K562 (cell line): ENCODE measurements around the gene GGT1. TPM values are rescaled to one million over a fixed set of nuclear protein-coding genes. Genes with fewer than 3 reads are reported as not detected.

Source experiments
- ARNT ChIP-seq, 2 experiments: fragments of 450-650 bp; IDR thresholded peaks; 2 replicates each; pipeline ENCODE4 v1.6.1; 2016; ENCODE audit warnings: mild to moderate bottlenecking in 1 of 2
- CREM ChIP-seq: IDR thresholded peaks from 2 replicates; pipeline ENCODE4 v1.6.1; 2014; ENCODE audit warnings: antibody characterized with exemption, low read depth
- EP400 ChIP-seq: fragments of 450-650 bp; IDR thresholded peaks from 2 replicates; pipeline ENCODE4 v1.6.1; 2017; ENCODE audit warnings: antibody characterized with exemption, mild to moderate bottlenecking, moderate library complexity
- ETV5 ChIP-seq: sonication (generic); formaldehyde crosslinking; IDR thresholded peaks from 2 replicates; pipeline ENCODE4 v1.4.0; 2020; ENCODE audit warnings: low read depth, mild to moderate bottlenecking, missing genetic modification reagents
- FOSL1 ChIP-seq: fragments of 200-800 bp; sonication (Bioruptor generic); conservative IDR thresholded peaks from 2 replicates; pipeline ENCODE4 v1.6.1; 2016; ENCODE audit warnings: missing genetic modification characterization, missing compliant biosample characterization
- RFX5 ChIP-seq: IDR thresholded peaks from 2 replicates; pipeline ENCODE4 v1.6.1; 2011; ENCODE audit warnings: low read depth, mild to moderate bottlenecking, improper control_type of control experiment, low read length
- SIRT6 ChIP-seq: IDR thresholded peaks from one replicate; pipeline ENCODE4 v1.6.1; 2012; ENCODE audit warnings: low read depth, mild to moderate bottlenecking, control low read depth, inconsistent platforms, low read length, moderate library complexity
- SP1 ChIP-seq: sonication (generic); formaldehyde crosslinking; IDR thresholded peaks from 2 replicates; pipeline ENCODE4 v1.8.1; 2022; ENCODE audit warnings: mild to moderate bottlenecking, missing genetic modification reagents
- SRSF7 ChIP-seq: fragments of 200-400 bp; formaldehyde crosslinking; optimal IDR thresholded peaks from 2 replicates; pipeline ENCODE3; 2017; ENCODE audit warnings: mild to moderate bottlenecking, low read depth, low read length
- TARDBP ChIP-seq: fragments of 450-650 bp; IDR thresholded peaks from 2 replicates; pipeline ENCODE4 v1.6.1; 2016
- XRCC3 ChIP-seq: fragments of 450-650 bp; IDR thresholded peaks from 2 replicates; pipeline ENCODE4 v1.6.1; 2017; ENCODE audit warnings: mild to moderate bottlenecking, moderate library complexity
- ZNF3 ChIP-seq: fragments of 250-450 bp; sonication (Bioruptor Pico); IDR thresholded peaks from 2 replicates; pipeline ENCODE4 v1.5.0; 2021; ENCODE audit warnings: mild to moderate bottlenecking, moderate library complexity
- ZNF41 ChIP-seq: fragments of 250-450 bp; sonication (Bioruptor Pico); conservative IDR thresholded peaks from 2 replicates; pipeline ENCODE4 v1.4.0; 2020; ENCODE audit warnings: mild to moderate bottlenecking
- ZNF436 ChIP-seq: fragments of 250-450, 450-650 bp; sonication (Bioruptor Pico); formaldehyde crosslinking; IDR thresholded peaks from 2 replicates; pipeline ENCODE4 v1.7.0; 2020; ENCODE audit warnings: mild to moderate bottlenecking
- ZNF444 ChIP-seq: fragments of 250-450 bp; sonication (Bioruptor Pico); IDR thresholded peaks from 2 replicates; pipeline ENCODE4 v1.4.0; 2020; ENCODE audit warnings: mild to moderate bottlenecking, moderate library complexity
- ZNF589 ChIP-seq: fragments of 200-800 bp; sonication (Bioruptor generic); IDR thresholded peaks from 2 replicates; pipeline ENCODE4 v1.6.1; 2016; ENCODE audit warnings: low read depth, missing genetic modification characterization, missing compliant biosample characterization
- ZNF644 ChIP-seq: fragments of 200-800 bp; sonication (Bioruptor generic); IDR thresholded peaks from 2 replicates; pipeline ENCODE4 v1.6.1; 2016; ENCODE audit warnings: low read depth, missing genetic modification characterization, missing compliant biosample characterization
- polyA plus RNA-seq, 8 experiments: library from polyadenylated mRNA; depleted of rRNA in 4 of 8; stranded (reverse) in 5 of 8; unstranded in 3 of 8; fragments of >200 nt; fragmentation: Nextera tagmentation in 2 of 8; fragmentation: Illumina TruSeq in 1 of 8; extraction: Ambion mirVana in 2 of 8; extraction: Trizol in 1 of 8; gene quantifications; 2 replicates each; pipeline versions ENCODE4 v1.2.1 to v1.2.3, GENCODE V29; 2011 to 2014; ENCODE audit warnings: inconsistent platforms in 1 of 8, missing spikeins in 1 of 8
- total RNA-seq, 7 experiments: library from RNA; depleted of rRNA in 6 of 7; stranded (reverse); fragments of >200 nt in 6 of 7; fragmentation: Illumina TruSeq in 2 of 7; extraction: Trizol in 2 of 7; gene quantifications; 2 replicates each; pipeline versions ENCODE4 v1.2.1 to v1.2.3, GENCODE V29; 2011 to 2021; ENCODE audit warnings: low replicate concordance in 1 of 7
- TF ChIP-seq, protein P1 (sequence below): fragments of 250-450 bp; sonication (Bioruptor Pico); IDR thresholded peaks from 2 replicates; pipeline ENCODE4 v1.4.0; 2020
- TF ChIP-seq, protein P2 (sequence below): sonication (generic); formaldehyde crosslinking; IDR thresholded peaks from 2 replicates; pipeline ENCODE4 v1.8.0; 2022; ENCODE audit warnings: mild to moderate bottlenecking, missing genetic modification reagents
- TF ChIP-seq, protein P3 (sequence below): fragments of 250-450 bp; sonication (Bioruptor Pico); IDR thresholded peaks from 2 replicates; pipeline ENCODE4 v1.5.0; 2021; ENCODE audit warnings: mild to moderate bottlenecking, moderate library complexity

GGT1 gene
- total and polyA plus RNA-seq, 9 of the 15 experiments (the other 6 are each of a cell fraction or from before 2014, with no cell fraction given) = 0.46 to 11.8 (median 6.9) TPM

DNA sequence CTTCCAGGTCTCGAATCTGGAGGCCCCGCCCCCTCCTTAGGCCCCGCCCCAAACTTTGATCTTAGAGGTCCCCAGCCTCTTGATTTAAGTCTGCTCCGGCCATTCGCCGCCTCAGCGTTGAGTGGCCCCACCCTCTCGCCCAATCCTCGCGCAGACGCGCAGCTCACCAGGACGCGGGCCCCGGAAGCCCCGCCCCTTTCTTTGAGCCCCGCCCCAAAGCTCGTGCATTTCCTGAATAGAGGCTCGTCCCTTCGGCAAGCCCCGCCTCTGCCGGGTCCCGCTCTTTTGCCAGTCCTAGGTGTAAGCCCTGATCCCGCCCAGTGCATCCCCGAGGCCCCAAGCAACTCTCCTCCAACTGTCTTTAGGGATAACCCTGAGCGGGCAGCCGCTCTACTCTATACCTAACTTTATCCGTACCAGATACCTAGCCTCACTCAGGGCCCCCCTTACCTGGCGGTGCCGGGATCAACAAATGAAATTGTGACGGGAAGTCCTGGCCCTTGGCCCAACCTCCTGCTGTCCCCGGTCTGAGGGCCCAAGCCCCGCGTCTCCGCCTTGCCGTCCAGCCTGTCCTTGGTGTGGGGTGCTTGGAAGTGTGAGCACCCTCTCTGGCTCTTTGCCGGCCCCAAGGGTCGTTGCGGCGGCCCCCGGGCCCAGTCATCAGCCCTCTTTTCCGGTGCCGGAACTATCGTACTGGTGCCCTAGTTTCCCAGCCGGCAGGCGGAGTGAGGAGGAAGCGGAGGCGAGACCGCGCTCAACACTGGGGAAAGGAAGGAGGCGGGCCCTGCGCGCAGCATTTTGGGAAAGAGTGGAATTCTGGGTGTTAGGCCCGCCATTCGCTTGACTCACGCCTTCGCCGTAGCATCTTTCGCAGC is 47.6 kb upstream of the GGT1 start, which contains the start of gene SNRPD3 (continued):
- TF ChIP-seq SRSF7 = no peak
- TF ChIP-seq, protein P1, sequence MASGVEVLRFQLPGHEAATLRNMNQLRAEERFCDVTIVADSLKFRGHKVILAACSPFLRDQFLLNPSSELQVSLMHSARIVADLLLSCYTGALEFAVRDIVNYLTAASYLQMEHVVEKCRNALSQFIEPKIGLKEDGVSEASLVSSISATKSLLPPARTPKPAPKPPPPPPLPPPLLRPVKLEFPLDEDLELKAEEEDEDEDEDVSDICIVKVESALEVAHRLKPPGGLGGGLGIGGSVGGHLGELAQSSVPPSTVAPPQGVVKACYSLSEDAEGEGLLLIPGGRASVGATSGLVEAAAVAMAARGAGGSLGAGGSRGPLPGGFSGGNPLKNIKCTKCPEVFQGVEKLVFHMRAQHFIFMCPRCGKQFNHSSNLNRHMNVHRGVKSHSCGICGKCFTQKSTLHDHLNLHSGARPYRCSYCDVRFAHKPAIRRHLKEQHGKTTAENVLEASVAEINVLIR (CRISPR knock-in tag) = no peak
- TF ChIP-seq TARDBP = peak; percentile 74
- no peak for TF ChIP-seq ZNF3
- TF ChIP-seq SP1 (CRISPR knock-in tag) = peak; percentile 92
- TF ChIP-seq SIRT6 = no peak
- TF ChIP-seq FOSL1 (tag) = peak; percentile 57; the same call in 1 of the 2 replicates
- no peak for TF ChIP-seq ZNF444 (CRISPR knock-in tag)
- 0 out of 2 replicates have a peak, but pooled peaks have one; percentile 4 for TF ChIP-seq ZNF41 (CRISPR knock-in tag)
- TF ChIP-seq ZNF589 (CRISPR knock-in tag) = no peak
- TF ChIP-seq, protein P2, sequence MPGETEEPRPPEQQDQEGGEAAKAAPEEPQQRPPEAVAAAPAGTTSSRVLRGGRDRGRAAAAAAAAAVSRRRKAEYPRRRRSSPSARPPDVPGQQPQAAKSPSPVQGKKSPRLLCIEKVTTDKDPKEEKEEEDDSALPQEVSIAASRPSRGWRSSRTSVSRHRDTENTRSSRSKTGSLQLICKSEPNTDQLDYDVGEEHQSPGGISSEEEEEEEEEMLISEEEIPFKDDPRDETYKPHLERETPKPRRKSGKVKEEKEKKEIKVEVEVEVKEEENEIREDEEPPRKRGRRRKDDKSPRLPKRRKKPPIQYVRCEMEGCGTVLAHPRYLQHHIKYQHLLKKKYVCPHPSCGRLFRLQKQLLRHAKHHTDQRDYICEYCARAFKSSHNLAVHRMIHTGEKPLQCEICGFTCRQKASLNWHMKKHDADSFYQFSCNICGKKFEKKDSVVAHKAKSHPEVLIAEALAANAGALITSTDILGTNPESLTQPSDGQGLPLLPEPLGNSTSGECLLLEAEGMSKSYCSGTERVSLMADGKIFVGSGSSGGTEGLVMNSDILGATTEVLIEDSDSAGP (CRISPR knock-in tag) = no peak
- TF ChIP-seq ETV5 (CRISPR knock-in tag) = peak; percentile 86
- no peak for TF ChIP-seq XRCC3
- TF ChIP-seq ZNF436 (CRISPR knock-in tag) = no peak
- no peak for TF ChIP-seq RFX5
- TF ChIP-seq ARNT (IDR thresholded peaks at IDR 0.05) = 0 out of 4 replicates have a peak, but pooled peaks of 1 of the 2 experiments have one; percentile 38
- TF ChIP-seq ZNF644 (tag) = no peak
- TF ChIP-seq, protein P3, sequence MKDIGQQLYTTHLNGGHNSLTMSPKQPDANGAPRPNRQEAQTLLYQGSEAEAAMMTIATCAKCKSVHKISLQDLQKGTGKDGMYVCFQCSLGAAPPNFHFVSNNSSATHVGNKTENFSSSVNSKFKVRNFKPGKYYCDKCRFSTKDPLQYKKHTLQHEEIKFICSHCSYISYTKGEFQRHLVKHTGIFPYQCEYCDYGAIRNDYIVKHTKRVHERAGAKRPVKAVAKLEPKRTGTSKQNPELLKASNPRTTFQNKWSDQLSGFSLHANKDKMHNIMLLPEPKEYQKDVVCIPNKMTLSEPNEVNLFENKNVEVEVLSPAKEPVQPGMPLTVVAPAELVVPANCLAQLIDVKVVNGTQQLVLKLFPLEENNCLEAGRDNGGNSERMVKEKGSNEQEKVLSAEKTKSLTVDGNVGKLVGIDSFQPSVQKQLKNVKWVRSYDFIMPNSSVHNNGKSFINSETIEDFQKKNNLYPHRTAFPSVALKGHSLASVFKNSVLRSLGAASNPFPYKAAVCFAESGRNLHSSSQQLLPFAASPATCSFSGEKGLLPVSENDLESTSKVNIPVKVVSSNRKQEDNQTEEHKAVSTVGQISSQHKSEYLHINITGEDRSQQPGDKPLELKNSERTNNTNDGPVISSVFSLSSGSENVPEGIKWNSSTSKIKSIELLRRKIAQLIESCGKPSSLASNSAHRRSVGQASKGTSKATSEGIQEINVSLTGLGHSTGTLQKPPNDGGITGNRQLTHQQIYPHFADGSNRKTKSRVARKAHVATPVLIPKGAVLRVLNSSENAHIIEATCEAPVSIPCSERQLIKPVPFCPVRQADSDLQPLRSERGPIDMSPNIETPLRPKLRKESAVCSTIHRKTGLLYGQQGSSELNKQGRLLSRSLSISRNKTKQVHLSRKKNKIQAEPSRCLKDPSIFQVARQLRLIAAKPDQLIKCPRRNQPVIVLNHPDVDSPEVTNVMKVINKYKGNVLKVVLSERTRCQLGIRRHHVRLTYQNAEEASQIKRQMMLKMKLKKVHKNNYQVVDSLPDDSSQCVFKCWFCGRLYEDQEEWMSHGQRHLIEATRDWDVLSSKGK (CRISPR knock-in tag) = no peak
- TF ChIP-seq EP400 = peak; percentile 92
- TF ChIP-seq CREM = peak; percentile 67
